ENCODE measurements around the gene IRX4.

Gene IRX4

GRCh38 chr5:1859099-1859498 lies 23.6 kb downstream of the IRX4 start:
- TF ChIP-seq CTCF (IDR thresholded peaks at IDR 0.05; ENCODE audit: low read depth, low read length): no peak

GRCh38 chr5:1858436-1858835 lies 24.3 kb downstream of the IRX4 start:
- DNase-seq (ENCODE audit: extremely low read depth, low read depth): no peak
- no peak for TF ChIP-seq CTCF (IDR thresholded peaks at IDR 0.05; ENCODE audit: low read depth, low read length)

More at GRCh38 chr5:1859099-1859498, 23.6 kb downstream of the IRX4 start:
- DNase-seq (ENCODE audit: extremely low read depth, low read depth): no peak

- no peak for TF ChIP-seq CTCF (IDR thresholded peaks at IDR 0.05; ENCODE audit: low read depth, low read length)
Measured at GRCh38 chr5:1857256-1857600, 25.5 kb downstream of the IRX4 start.

GRCh38 chr5:1856596-1857255 lies 26.0 kb downstream of the IRX4 start:
- no peak for TF ChIP-seq CTCF (IDR thresholded peaks at IDR 0.05; ENCODE audit: low read depth, low read length)
- no peak for DNase-seq (ENCODE audit: extremely low read depth, low read depth)

More at GRCh38 chr5:1857256-1857600, 25.5 kb downstream of the IRX4 start:
- DNase-seq (ENCODE audit: extremely low read depth, low read depth): no peak

GRCh38 chr5:1855596-1855995 lies 27.1 kb downstream of the IRX4 start:
- TF ChIP-seq CTCF (IDR thresholded peaks at IDR 0.05; ENCODE audit: low read depth, low read length): no peak
- DNase-seq (ENCODE audit: extremely low read depth, low read depth): no peak

GRCh38 chr5:1855075-1855474 lies 27.6 kb downstream of the IRX4 start:
- no peak for DNase-seq (ENCODE audit: extremely low read depth, low read depth)
- no peak for TF ChIP-seq CTCF (IDR thresholded peaks at IDR 0.05; ENCODE audit: low read depth, low read length)

GRCh38 chr5:1853531-1853930 lies 29.2 kb downstream of the IRX4 start:
- no peak for DNase-seq (ENCODE audit: extremely low read depth, low read depth)
- no peak for TF ChIP-seq CTCF (IDR thresholded peaks at IDR 0.05; ENCODE audit: low read depth, low read length)
